Caco-2 (cell line): ENCODE data around the gene CEP350. TPM values are rescaled to one million over a fixed set of nuclear protein-coding genes. Genes with fewer than 3 reads are reported as not detected.

Experiments
- BruUV-seq: library from RNA; stranded (reverse); fragments of 400-500 nt; replicated peaks from 2 replicates; lab custom pipeline; 2021; lab: Mats Ljungman, UMichigan
- CTCF ChIA-PET: fragments of 300-600 bp; sonication (Branson Sonifier 250); formaldehyde crosslinking; loops from one replicate; lab custom pipeline; 2022; ENCODE audit warnings: antibody characterized with exemption; lab: Charles Lee
- POLR2A ChIA-PET: fragments of 300-600 bp; sonication (Branson Sonifier 250); formaldehyde crosslinking; loops from one replicate; lab custom pipeline; 2022; ENCODE audit warnings: antibody characterized with exemption; lab: Charles Lee
- DNase-seq, 2 experiments: peaks; one replicate each; pipeline versions ENCODE4 v3.0.0 to v3.0.0-alpha.2; 2020 to 2022
- H3K27me3 ChIP-seq: replicated peaks from 2 replicates; pipeline ENCODE4 v1.6.0; 2011; ENCODE audit warnings: low read length; ENCODE audit not compliant: control insufficient read depth, insufficient read depth
- H3K36me3 ChIP-seq: 2 replicates; pipeline ENCODE4 v1.5.1; 2011; ENCODE audit warnings: low read length; ENCODE audit not compliant: control insufficient read depth, insufficient read depth
- H3K4me1 ChIP-seq: fragments of 250-450 bp; sonication (Bioruptor Pico); 2 replicates; pipeline ENCODE4 v1.5.1; 2020; ENCODE audit warnings: mild to moderate bottlenecking
- H3K4me3 ChIP-seq: 2 replicates; pipeline ENCODE4 v1.5.1; 2011; ENCODE audit warnings: low read depth, mild to moderate bottlenecking, control low read depth, low read length
- H3K9me3 ChIP-seq: fragments of 250-450 bp; sonication (Bioruptor Pico); 2 replicates; pipeline ENCODE4 v1.5.1; 2020; ENCODE audit warnings: mild to moderate bottlenecking, moderate library complexity
- H3K27ac Mint-ChIP-seq: one replicate; pipeline ENCODE4 v1.8.0; 2022; ENCODE audit warnings: mixed read lengths; ENCODE audit not compliant: unreplicated experiment
- H3K27me3 Mint-ChIP-seq: one replicate; pipeline ENCODE4 v1.8.0; 2022; ENCODE audit warnings: mixed read lengths; ENCODE audit not compliant: insufficient read depth, unreplicated experiment
- H3K36me3 Mint-ChIP-seq: one replicate; pipeline ENCODE4 v1.8.0; 2022; ENCODE audit warnings: mild to moderate bottlenecking, mixed read lengths; ENCODE audit not compliant: insufficient read depth, unreplicated experiment
- H3K4me1 Mint-ChIP-seq: one replicate; pipeline ENCODE4 v1.8.0; 2022; ENCODE audit warnings: low read depth, mixed read lengths; ENCODE audit not compliant: unreplicated experiment
- H3K4me3 Mint-ChIP-seq: one replicate; pipeline ENCODE4 v1.8.0; 2022; ENCODE audit warnings: mild to moderate bottlenecking, moderate library complexity, mixed read lengths; ENCODE audit not compliant: unreplicated experiment
- H3K9me3 Mint-ChIP-seq: one replicate; pipeline ENCODE4 v1.8.0; 2022; ENCODE audit warnings: mixed read lengths; ENCODE audit not compliant: unreplicated experiment
- CTCF ChIP-seq, 2 experiments: fragments of 200-600 bp in 1 of 2; IDR thresholded peaks; 1 replicate in 1 of 2; 2 replicates in 1 of 2; pipeline versions ENCODE4 v1.5.1 to v1.8.0; 2011 to 2022; ENCODE audit warnings: antibody characterized with exemption in 1 of 2, control low read depth in 1 of 2, inconsistent platforms in 1 of 2, low read depth in 1 of 2, low read length in 1 of 2, mild to moderate bottlenecking in 1 of 2, moderate library complexity in 1 of 2; ENCODE audit not compliant: insufficient read depth in 1 of 2, severe bottlenecking in 1 of 2, unreplicated experiment in 1 of 2
- intact Hi-C: fragments of 100-400 bp; cut with micrococcal nuclease; formaldehyde crosslinking; loops from one replicate; pipeline ENCODE4 v1.10.0; 2022; ENCODE audit not compliant: unreplicated experiment
- total RNA-seq: library from RNA; stranded (reverse); gene quantifications from 2 replicates; pipeline ENCODE4 v1.2.3, GENCODE V29; 2022

Gene CEP350
- total RNA-seq, 1 experiment from 2014 or later: 43.5 TPM

GRCh38 chr1:179952186-179952585 lies 2.4 kb upstream of the CEP350 start:
- no peak for DNase-seq
- POLR2A ChIA-PET: no interaction called here
- 0 out of 2 replicates have a peak, but pooled peaks cover 8% of the 10 kb centered on the region for H3K4me1 ChIP-seq

GRCh38 chr1:179953974-179954492 lies 577 bp upstream of the CEP350 start:
- peak in 1 of 2 experiments; percentile 2 for TF ChIP-seq CTCF (IDR thresholded peaks at IDR 0.05; ENCODE audit: insufficient read depth in 1 of 2, low read depth in 1 of 2, low read length in 1 of 2, severe bottlenecking in 1 of 2, unreplicated experiment in 1 of 2)
- no peak for DNase-seq
- peak overlapping the region; percentile 30 for H3K27ac Mint-ChIP-seq
- H3K4me1 ChIP-seq: 0 out of 2 replicates have a peak, but pooled peaks cover 8% of the 10 kb centered on the region
- POLR2A ChIA-PET: interaction anchor here (1.2 kb wide), 1 partner anchor 71 kb away, joined by 5 read pairs; no protein-coding TSS in a partner anchor
- CTCF ChIA-PET: interaction anchor here (0.7 to 1.7 kb wide), 2 partner anchors 24 to 86 kb away, joined by 4 read pairs; no protein-coding TSS in a partner anchor
- H3K9me3 ChIP-seq: no peaks in the 10 kb centered on the region
- peaks cover 14% of the 10 kb centered on the region for H3K4me1 Mint-ChIP-seq
- TSS peak; percentile 83 for BruUV-seq
- no peaks in the 10 kb centered on the region for H3K9me3 Mint-ChIP-seq
- no peaks in the 10 kb centered on the region for H3K27me3 ChIP-seq
- no peaks in the 10 kb centered on the region for H3K36me3 ChIP-seq
- intact Hi-C loops: loop anchor here (1.0 to 10.0 kb wide), 6 partner anchors 24 to 218 kb away; partner anchors contain the start of genes TOR1AIP1 and TOR1AIP2
- H3K27me3 Mint-ChIP-seq: no peaks in the 10 kb centered on the region
- peak overlapping the region; percentile 83 for H3K4me3 Mint-ChIP-seq
- peaks cover 11% of the 10 kb centered on the region for H3K36me3 Mint-ChIP-seq
- peak overlapping the region; percentile 54 for H3K4me3 ChIP-seq

More at GRCh38 chr1:179952186-179952585, 2.4 kb upstream of the CEP350 start:
- no peak for TF ChIP-seq CTCF (IDR thresholded peaks at IDR 0.05; ENCODE audit: insufficient read depth in 1 of 2, low read depth in 1 of 2, low read length in 1 of 2, severe bottlenecking in 1 of 2, unreplicated experiment in 1 of 2)
- Histone ChIP-seq H3K9me3 (no peaks in the 10 kb centered on the region), H3K27me3 (no peaks in the 10 kb centered on the region), H3K4me3 (no peak overlapping the region), H3K36me3 (no peaks in the 10 kb centered on the region)
- peaks cover 3% of the 10 kb centered on the region for H3K27me3 Mint-ChIP-seq
- no TSS peak for BruUV-seq
- H3K36me3 Mint-ChIP-seq: peaks cover 11% of the 10 kb centered on the region
- peak overlapping the region; percentile 2 for H3K4me3 Mint-ChIP-seq
- H3K4me1 Mint-ChIP-seq: peaks cover 14% of the 10 kb centered on the region
- H3K27ac Mint-ChIP-seq: no peak overlapping the region
- intact Hi-C loops: loop anchor here (5.0 to 10.0 kb wide), 2 partner anchors 83 to 220 kb away; no protein-coding TSS in a partner anchor
- CTCF ChIA-PET: no interaction called here
- H3K9me3 Mint-ChIP-seq: no peaks in the 10 kb centered on the region

- POLR2A ChIA-PET: interaction anchor here (0.5 to 0.6 kb wide), 2 partner anchors 19 to 49 kb away, joined by 3 to 6 read pairs; no protein-coding TSS in a partner anchor
- no TSS peak for BruUV-seq
- H3K9me3 ChIP-seq: no peaks in the 10 kb centered on the region
- Mint-ChIP-seq H3K36me3 (peaks cover 14% of the 10 kb centered on the region), H3K27ac (peak overlapping the region; percentile 30), H3K4me1 (peaks cover 14% of the 10 kb centered on the region), H3K9me3 (no peaks in the 10 kb centered on the region), H3K27me3 (no peaks in the 10 kb centered on the region), H3K4me3 (peak overlapping the region; percentile 83)
- no peaks in the 10 kb centered on the region for H3K27me3 ChIP-seq
- CTCF ChIA-PET: no interaction called here
- no peak for TF ChIP-seq CTCF (IDR thresholded peaks at IDR 0.05; ENCODE audit: insufficient read depth in 1 of 2, low read depth in 1 of 2, low read length in 1 of 2, severe bottlenecking in 1 of 2, unreplicated experiment in 1 of 2)
- intact Hi-C loops: loop anchor here (10.0 kb wide), 1 partner anchor 80 kb away; no protein-coding TSS in a partner anchor
- no peaks in the 10 kb centered on the region for H3K36me3 ChIP-seq
- DNase-seq: peak in 1 of 2 experiments; percentile 41
- H3K4me1 ChIP-seq: 0 out of 2 replicates have a peak, but pooled peaks cover 8% of the 10 kb centered on the region
- peak overlapping the region; percentile 73 for H3K4me3 ChIP-seq
Measured at GRCh38 chr1:179955287-179955680, 674 bp downstream of the CEP350 start.
